ENCODE data around the gene RTN4R. TPM values are rescaled to one million over a fixed set of nuclear protein-coding genes. Genes with fewer than 3 reads are reported as not detected.

Gene RTN4R
- total and polyA plus RNA-seq, 2 experiments from 2014 or later: 10.6 to 38.4 TPM

- ATAC-seq: no peak
- H3K27me3 ChIP-seq (ENCODE audit: insufficient read depth): no peaks in the 10 kb centered on the region
- H3K4me2 ChIP-seq: no peak overlapping the region
- Mint-ChIP-seq H3K4me3 (no peak overlapping the region), H3K9me3 (peaks cover 11% of the 10 kb centered on the region), H3K27ac (no peak overlapping the region), H3K36me3 (ENCODE audit: low read depth) (no peaks in the 10 kb centered on the region; the same call in 2 of the 3 replicates), H3K4me1 (peaks cover 2% of the 10 kb centered on the region), H3K27me3 (ENCODE audit: insufficient read depth, low read depth, poor library complexity) (peaks cover 12% of the 10 kb centered on the region)
- H4K20me1 ChIP-seq (replicated peaks; ENCODE audit: insufficient read depth): no peaks in the 10 kb centered on the region
- no peaks in the 10 kb centered on the region for H3K9me2 ChIP-seq (ENCODE audit: insufficient read depth)
- no peaks in the 10 kb centered on the region for H3K36me3 ChIP-seq (ENCODE audit: insufficient read depth)
- DNase-seq (ENCODE audit: low spot score): no peak
- no peaks in the 10 kb centered on the region for H3K4me1 ChIP-seq (ENCODE audit: insufficient read depth)
- TF ChIP-seq ZNF462 (CRISPR knock-in tag; IDR thresholded peaks at IDR 0.05) (no peak), EZH2 (IDR thresholded peaks at IDR 0.05; ENCODE audit: low read depth, unreplicated experiment) (no peak), CTCF (conservative IDR thresholded peaks at IDR 0.05; ENCODE audit: low read depth in 2 of 2) (no peak), ZNF331 (CRISPR knock-in tag; IDR thresholded peaks at IDR 0.05; ENCODE audit: low read depth) (no peak), ZNF114 (CRISPR knock-in tag; IDR thresholded peaks at IDR 0.05) (no peak), ETS1 (IDR thresholded peaks at IDR 0.05) (no peak), STAT1 (IDR thresholded peaks at IDR 0.05; ENCODE audit: unreplicated experiment) (no peak), CREB1 (CRISPR knock-in tag; IDR thresholded peaks at IDR 0.05; ENCODE audit: low read depth) (no peak), NANOG (IDR thresholded peaks at IDR 0.05; ENCODE audit: borderline replicate concordance) (no peak), REST (IDR thresholded peaks at IDR 0.05; ENCODE audit: unreplicated experiment) (no peak), EZH2phosphoT487 (IDR thresholded peaks at IDR 0.05; ENCODE audit: unreplicated experiment) (no peak), POLR2AphosphoS5 (IDR thresholded peaks at IDR 0.05; ENCODE audit: low read depth) (no peak), JUNB (IDR thresholded peaks at IDR 0.05; ENCODE audit: unreplicated experiment) (no peak)
- no peak overlapping the region for H3K27ac ChIP-seq (ENCODE audit: low read depth)
- no peaks in the 10 kb centered on the region for H3K79me2 ChIP-seq (replicated peaks; ENCODE audit: insufficient read depth)
- peaks cover 13% of the 10 kb centered on the region; the same call in 1 of the 2 replicates for H3F3A ChIP-seq (replicated peaks; ENCODE audit: low read depth)
- no peak overlapping the region for H2AFZ ChIP-seq
- H3K4me3 ChIP-seq: no peak overlapping the region
Measured at GRCh38 chr22:20226760-20227350, 41.3 kb downstream of the RTN4R start.
